HG02970 (cell line): ENCODE results near the gene CACNA1C.

Source experiments
- ATAC-seq: cut with Tn5 transposase; IDR thresholded peaks from one replicate; pipeline ENCODE4 v1.9.1; 2021; ENCODE audit warnings: mild to moderate bottlenecking, moderate library complexity, moderate number of reproducible peaks; ENCODE audit not compliant: unreplicated experiment, low FRiP score

CACNA1C gene

DNA sequence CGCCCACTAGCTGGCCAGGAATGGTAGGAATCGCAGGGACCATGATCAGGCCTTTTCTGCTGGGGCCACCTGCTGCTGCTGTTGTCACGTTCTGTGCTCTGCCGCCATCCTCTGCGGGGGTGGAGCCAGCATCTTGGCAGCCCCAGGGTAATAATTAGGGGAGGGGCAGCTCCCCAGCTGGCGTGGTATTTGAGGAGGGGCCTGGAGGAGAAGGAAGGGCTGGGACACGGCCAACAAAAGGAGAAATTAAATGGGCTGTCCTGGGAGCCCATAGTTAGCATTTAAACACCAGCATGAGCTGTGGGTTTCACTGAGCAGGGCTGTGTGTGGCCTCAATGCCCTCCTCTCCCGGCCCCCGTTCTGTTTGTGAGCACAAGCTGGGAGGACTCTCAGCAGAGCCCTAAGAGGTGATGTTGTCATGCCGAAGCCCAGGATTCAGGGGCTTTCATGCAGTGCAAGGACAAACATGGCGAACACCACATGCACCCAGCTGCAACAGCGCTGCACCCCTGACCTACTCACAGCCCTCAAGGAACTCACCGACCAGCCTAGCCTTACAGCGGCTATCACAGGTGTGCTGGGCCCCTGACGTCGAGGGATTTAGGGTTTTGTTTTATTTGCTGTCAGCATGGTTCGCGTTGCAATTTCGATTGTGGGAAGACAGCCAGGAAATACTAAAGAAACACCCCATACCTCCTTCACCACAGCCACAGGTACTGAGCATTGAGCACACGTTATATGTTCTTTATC lies 324.3 kb downstream of the CACNA1C start:
- no peak for ATAC-seq

DNA sequence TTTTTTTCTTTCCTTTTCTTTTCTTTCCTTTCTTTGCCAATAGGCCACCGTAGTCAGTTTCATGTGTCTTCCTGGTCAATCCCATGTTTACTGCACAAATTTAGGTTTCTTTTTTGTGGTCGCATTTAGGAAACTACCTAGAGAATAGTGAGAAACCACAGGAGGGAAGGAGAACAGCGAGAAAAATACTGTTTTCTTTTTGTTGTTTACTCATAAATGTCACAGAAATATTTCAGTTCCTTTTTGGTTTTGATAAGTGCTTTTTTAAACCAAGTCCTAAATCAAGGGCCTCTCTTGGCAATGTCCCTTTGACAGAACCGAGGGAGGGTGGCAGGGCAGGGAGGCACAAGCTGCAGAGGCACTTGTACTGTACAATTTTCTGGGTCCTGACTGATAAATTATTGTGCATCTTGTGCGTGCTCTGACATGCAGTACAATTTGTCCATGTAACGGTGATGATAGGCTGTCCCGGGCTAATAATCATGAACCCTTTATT lies 326.1 kb downstream of the CACNA1C start:
- ATAC-seq: no peak

DNA sequence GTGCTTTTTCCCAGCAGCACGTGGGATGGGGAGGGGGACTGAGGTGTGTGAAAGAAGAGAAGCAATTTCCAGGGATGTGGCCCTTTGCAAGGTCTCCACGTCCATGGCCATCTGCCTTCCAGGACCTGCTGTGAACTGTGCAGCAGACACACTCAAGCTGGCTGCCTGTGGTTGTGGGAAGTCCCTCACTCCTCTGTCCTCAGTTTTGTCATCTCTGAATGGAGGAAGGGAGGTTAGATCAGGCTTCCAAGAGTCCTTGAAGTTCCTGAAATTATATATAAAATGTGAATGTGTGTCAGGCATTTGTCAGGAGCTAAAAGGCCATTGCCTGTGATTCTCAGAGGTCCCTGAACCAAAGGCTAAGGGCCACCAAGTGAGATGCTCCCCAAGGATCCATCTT lies 328.2 kb downstream of the CACNA1C start:
- no peak for ATAC-seq

DNA sequence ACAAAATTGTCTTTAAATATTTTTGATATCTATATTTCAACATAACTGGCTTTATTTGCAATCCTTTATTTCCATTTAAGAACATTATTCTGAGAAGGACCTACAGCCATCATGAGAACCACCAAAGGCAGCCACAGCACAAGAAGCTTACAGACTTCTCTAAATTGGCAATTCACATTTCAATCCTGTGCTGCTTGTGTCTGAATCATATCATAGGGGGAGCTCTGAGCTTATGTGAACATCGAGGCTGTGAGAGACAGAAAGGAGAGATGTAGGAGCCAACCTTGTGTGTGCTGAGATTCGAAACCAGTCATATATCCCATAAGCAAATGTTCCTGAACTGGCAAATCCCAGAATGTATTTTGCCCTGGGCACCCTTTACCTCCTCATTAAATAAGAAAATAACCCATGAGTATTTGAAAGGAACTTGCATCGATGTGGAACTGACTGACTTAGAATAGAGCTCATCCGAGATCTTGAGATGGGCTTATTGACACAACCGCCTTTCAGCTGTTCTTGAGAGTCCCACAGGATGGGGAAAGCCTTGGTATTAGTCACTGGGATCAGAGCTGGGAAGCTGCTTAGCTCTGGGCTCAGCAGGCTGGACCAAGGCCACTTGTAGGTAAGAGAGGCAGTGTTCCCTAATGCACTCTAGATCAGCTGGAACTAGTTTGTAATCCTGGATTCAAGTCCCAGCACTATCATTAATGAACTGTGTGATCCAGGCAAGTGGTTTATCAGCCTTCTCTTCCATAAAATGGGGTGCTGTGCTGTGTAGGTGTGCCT lies 329.8 kb downstream of the CACNA1C start:
- ATAC-seq: no peak

DNA sequence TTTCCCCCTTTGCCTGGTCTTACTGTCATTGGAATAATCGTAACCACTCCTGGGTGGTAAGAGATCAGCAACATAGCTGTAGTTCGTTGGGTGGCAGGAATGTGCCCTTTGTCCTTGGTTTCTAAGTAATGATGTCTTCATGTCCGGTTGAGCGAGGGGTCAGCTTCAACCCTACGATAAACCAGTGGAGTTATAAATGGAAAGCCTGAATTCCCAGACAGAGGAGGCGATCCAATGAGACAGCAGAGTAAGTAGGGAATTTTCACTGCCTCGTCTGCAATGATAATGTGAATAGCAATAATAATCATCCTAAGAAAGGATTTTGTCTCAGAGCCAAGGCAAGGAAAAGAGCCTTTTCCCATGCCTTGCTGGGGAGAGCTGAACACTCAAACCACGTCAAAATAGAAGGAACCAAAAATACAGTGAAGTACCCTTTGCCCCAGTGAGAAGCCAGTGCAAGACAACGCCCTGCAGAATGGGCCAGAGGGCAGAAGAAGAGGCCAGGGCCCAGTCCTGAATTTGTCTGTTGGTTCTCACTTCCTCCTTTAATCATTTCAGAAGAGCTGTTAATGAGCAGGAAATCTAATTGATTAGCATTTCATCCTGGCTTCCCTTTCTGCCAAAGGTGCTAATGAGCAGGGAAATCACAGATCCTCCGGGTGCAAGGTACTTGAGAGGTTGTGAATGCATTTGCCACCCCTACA lies 330.7 kb downstream of the CACNA1C start:
- no peak for ATAC-seq

DNA sequence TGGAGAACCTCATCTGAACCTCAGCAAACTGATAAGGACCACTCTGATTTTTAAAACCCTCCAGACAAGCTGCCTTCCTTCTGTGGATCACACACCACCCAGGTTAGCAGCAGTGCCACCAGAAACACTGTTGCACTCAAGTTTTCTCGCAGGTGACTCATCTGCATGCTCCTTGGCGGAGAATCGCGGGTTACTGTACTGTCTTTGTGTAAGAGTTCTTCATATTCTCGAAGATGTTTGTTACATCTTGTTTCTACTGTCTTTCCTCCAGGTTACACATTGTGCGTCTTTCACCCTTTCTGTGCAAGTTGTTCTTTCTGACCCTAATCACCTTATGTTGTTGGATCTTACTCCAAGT lies 331.2 kb downstream of the CACNA1C start:
- no peak for ATAC-seq

DNA sequence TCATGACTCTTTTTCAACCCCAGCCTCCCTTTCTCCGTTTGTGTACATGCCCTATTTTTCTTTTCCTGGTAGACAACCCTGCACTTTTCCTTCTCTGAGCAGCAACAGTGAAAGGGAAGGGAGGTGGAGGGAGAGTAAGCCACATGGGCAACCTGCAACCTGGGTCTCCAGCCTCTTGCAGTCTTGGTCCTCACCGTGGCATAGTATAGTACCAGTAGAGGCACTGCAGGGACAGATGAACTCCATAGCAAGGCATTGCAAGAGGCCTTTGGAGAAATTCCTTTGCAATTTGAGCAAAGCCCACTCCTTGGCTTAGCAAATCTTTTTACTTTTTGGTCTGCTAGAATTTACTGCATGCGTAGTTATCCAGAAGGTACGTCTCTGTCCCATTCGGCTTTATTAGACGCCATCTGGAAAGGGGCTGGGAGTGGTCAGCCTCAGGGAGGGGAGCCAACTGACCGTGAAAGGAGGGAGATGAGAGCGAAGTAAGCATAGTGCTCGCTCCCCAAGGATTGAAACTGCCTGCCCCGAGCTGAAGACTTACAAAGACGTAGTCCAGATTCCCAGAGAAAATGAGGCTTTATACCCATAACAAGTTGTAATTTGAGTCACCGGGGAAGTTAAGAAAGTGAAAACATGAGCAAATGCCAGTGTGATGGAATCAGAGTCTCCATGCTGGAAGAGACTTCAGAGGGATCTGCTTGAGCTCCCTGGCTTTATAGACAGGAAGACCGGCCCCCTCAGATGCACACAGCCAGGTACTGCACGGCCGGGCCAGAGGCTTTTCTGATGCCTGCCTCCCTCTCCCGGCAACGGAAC lies 332.0 kb downstream of the CACNA1C start:
- no peak for ATAC-seq

DNA sequence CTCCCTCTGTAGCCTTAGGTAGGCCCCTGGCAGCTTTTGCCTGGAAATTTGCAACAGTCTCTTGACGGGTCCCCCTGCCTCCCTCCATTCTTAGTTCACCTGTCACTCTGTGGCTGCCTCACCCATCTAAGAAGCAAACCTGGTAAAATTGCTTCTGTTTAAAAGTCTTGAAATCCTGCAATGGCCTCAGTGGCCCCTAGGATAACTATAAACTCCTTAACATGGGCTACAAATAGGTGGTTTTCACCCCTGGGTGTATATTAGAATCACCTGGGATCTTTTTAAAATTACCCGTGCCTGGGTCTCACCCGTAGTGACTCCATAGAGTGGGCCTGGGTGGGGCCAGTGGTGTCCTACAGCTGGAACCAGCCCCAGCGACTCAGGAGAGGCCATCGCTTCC lies 332.7 kb downstream of the CACNA1C start:
- ATAC-seq: no peak

DNA sequence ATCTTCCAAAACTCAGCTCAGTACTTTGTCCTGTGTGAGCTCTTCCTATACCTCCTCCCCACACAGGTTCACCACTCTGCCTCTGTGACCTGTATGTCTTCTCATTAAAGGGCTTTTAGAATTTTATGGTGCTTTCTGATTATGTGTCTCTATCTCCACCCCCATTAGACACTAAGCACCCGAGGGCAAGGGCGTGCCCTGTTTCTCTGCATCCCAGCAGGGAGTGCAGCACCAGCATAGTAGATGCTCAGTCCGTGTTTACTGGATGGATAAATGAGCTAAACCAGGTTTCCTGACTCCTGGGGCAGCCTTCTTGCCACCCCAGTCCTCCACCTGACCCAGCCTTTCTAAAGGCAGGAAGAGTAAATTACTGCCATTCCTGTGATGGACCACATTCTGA lies 333.8 kb downstream of the CACNA1C start:
- no peak for ATAC-seq

DNA sequence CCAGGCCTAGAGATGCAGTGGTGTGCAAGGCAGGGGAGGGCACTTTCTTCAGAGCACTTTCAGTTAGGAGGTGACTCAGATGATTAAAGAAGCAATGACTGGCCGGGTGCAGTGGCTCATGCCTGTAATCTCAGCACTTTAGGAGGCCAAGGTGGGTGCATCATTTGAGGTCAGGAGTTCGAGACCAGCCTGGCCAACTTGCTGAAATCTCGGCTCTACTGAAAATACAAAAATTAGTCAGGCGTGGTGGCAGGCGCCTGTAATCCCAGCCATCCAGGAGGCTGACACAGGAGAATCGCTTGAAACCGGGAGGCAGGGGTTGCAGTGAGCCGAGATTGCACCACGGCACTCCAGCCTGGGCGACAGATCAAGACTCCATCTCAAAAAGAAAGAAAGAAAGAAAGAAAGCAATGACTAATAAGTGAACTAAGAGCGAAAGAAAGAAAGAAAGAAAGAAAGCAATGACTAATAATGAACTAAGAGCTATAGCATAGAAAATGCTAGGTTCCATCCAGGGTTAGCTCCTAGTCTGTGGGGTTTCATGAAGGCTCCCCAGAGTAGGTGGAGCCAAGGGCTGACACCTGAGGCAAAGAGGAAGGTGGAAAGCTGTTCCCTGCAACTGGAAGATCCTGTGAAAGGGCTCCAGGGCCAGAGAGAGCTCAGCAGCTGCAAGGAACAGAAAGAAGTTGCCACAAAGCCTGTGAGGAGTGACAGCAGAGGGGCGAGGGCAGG lies 334.5 kb downstream of the CACNA1C start:
- ATAC-seq: no peak

DNA sequence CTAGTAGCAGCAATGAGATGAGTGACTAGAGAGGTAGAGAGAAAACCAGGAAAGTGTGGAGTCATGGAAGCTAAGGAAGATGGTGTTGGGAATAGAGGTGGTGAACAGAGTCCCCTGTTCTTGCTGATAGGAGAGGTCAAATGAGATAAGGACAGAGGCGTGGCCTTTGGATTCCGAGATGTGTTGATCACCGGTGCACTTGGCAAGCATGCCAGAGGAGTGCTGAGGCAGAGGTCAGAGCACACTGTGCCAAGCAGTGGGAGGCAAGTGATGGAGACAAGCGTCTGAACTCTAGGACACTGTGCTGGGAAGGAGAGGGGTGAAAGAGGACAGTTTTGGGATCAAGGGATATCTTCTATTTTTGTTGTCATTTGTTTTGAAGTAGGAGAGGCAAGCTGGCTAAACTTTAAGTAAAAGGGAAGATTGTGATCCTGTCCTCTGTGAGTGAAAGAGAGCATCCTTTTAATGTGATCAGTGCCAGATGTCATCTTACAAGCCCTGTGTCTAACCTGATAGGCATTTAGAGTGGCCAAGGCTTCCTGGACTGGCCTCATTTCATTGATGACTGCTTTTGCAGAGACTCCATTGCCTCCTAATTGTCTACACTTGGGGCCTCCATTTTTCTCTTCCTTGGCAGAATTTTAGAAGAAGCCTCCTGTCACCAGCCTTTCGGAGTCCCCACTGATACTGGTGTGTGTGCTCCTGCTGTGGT lies 336.4 kb downstream of the CACNA1C start:
- no peak for ATAC-seq

DNA sequence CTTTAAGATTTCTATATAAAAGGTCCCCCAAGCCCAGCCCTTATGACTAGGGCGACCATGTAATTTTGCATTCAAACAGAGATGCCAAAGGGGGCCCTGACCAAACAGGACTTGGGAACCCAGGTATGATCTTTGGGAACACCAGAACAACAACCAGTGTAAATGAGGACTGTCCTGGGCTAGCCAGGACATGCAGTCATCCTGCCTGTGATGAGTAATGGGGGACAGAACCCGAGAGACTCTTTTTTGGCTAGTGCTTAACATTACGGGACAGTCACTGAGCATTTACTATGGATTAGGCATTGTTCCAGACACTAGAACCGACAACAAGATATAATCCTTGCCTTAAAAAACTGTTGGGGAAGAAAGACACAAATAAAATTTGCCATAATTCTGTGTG lies 337.3 kb downstream of the CACNA1C start:
- ATAC-seq: no peak

DNA sequence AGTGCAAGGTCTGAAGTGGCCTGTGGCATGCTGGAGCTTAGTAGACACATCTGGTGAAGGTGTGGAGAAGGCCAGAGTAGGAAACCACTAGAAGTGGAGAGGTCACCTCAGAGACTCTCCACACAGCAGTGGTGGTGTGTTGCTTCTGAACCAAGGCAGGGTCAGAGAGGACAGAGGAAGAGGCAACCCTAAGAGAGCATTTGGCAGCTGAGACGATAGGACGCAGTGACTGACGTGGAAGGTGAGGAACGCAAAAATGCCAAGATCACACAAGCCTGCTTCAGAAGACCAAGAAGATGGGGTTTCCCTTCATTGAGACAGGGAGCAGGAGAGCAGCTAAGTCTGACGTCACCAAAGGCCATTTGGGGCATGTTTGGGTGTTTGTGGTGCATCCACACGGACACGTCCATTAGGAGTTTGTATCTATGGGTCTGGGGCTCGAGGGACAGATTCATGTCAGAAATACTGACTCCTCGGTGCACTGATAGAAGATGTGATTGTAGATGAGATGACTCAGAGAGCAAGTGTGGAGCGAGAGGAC lies 338.1 kb downstream of the CACNA1C start:
- ATAC-seq: no peak

DNA sequence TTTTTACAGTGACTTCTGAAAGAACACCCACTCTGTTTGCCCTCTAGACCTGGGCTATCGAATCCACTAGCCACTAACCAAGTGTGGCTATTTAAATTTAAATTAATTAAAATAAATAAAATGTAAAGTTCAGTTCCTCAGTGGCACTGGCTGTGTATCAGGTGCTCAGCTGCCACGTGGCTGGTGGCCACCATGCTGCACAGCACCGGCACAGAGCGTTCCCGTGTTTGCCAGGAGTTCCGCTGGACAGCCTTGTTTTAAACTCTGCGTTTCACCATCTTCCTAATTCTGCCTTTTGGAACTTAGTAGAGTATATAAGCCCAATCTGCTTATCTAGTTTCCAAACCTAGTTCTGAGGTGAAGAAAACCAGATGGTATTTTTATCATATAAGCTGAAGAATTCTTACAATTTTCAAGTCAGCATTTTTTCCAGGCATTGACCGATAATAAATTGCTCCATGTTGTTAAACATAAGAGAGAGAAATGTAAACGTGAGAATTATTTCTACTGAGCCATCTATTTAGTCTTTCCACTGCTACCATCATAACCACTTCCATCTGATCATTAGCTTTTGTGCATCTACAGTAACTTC lies 339.0 kb downstream of the CACNA1C start:
- no peak for ATAC-seq

DNA sequence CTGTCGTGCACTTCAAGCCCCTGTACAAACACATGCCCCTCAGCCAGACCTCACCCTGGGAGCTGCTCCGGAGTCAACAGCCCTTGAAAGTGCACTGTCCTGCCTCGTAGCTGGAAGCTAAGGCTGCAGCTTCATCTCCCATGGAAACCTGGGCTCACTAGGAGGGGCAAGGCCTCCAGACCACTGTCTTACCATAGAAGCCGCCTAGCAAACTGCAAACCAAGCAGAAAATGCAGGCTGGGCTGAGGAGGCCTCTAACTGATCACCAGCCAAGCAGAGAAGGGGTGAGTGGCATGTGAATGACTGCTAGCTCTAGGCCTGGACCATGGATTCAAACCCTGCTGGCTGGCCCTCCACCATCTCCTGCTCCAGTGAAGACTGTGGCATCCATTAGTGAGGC lies 340.2 kb downstream of the CACNA1C start:
- no peak for ATAC-seq

DNA sequence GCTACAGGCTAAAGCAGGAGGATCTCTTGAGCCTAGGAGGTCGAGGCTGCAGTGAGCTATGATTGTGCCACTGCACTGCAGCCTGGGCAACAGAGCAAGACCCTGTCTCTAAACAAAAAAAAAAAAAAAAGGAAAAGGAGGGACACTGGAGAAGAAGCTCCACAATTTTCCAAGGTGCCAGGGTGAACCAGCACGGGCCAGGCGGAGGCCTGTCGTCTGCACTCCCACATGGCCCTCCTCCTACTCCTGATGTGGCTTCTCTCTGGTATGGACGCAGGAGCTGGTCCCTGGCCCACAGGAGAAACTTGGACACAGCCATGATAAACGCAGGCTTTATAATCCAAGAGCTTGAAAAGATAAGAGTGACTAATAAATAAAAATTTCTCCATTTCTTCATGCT lies 341.2 kb downstream of the CACNA1C start:
- no peak for ATAC-seq

DNA sequence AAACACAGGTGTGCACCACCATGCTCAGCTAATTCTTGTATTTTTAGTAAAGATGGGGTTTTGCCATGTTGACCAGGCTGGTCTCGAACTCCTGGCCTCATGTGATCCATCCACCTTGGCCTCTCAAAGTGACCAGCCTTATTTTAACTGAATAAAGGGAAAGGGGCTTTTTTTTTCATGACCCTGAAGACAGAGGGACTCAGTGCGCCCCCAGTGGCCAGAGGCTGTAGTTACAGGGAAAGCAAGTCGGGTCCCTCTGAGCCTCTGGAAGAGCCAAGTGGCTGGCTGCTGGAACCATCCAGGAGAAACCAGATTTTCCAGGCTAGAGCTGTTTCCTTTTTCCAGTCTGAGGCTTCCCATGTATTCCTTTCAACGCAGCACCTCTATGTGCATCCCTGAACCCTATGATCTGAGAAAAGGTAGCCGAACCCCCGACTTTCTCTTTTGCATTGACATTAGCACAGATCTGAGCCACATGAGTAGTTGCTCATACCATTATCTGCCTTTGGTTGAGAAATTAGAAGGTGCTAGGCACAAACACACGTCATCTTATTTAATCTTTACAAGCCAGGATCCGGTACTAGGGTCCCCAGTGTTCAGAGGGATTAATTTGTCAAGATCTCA lies 342.7 kb downstream of the CACNA1C start:
- no peak for ATAC-seq

DNA sequence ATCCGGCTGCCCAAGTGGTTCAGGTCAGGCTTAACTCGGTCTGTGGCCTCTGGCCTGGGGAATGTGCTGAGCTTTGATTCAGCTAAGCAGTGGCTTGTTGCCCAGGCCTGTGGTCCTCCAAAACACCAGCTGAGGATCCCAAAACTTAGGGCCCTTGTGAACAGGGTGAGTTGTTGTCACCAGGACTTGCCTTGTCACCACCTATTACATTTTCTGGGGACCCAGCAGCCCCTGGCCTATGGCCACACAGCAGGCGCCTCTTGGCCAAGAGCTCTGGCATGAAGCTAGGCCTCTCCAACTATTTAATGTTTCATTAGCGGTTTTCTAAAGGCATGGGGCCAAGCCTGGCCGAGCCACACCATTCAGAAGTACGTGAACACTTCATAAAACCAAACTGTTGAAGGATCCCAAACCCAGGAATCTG lies 343.7 kb downstream of the CACNA1C start:
- no peak for ATAC-seq
